ENCODE results near the gene FBXO41.
A peak's percentile ranks its signal among the peaks of the same experiment; 100 is the strongest.

The FBXO41 gene

DNA sequence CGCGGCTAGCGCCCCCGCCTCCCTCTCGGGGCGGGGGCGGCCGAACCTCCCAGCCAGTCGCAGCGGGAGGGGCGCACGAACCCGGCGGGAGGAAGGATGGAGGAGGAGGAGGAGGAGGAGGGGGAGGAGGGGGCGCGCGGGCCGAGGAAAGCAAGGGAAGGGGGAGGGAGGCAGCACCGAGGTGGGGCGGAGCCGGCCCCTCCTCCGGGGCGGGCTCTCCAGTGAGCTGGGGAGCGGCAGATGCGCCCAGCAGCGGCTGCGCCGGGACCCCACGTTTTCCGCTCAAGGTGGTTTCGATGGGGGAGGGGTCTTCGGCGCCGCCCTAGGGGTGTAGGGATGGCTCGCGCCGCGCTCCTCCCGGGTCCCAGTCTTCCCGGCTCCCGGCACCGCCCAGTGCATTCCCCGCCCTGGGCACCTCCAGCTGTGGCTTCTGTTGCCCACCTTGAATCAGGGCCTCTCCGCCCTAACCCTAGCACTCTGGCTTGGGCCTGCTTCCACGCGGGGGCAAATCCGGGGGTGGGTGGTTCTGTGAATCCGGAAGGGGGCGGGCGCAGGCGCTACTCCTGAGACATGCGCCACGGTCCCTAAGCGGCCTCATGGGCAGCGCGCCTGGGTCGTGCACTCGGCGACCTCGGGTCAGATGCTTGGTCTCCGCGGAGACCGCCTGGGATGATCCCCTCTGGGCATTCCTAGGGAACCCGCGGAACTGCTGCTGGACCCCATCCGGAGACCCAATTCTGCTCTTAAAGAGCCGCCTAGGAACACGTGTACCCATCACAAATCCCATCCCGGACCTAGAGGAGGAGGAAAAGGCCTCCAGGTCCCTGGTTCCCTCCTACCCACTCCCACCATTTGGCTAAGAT lies at the start of gene FBXO41 (continued):
- no peak for TF ChIP-seq ZBTB21 (tag by site-specific recombination; IDR thresholded peaks at IDR 0.05)
- no peak for TF ChIP-seq ZNF707 (tag by site-specific recombination; IDR thresholded peaks at IDR 0.05)
- TF ChIP-seq, protein P1, sequence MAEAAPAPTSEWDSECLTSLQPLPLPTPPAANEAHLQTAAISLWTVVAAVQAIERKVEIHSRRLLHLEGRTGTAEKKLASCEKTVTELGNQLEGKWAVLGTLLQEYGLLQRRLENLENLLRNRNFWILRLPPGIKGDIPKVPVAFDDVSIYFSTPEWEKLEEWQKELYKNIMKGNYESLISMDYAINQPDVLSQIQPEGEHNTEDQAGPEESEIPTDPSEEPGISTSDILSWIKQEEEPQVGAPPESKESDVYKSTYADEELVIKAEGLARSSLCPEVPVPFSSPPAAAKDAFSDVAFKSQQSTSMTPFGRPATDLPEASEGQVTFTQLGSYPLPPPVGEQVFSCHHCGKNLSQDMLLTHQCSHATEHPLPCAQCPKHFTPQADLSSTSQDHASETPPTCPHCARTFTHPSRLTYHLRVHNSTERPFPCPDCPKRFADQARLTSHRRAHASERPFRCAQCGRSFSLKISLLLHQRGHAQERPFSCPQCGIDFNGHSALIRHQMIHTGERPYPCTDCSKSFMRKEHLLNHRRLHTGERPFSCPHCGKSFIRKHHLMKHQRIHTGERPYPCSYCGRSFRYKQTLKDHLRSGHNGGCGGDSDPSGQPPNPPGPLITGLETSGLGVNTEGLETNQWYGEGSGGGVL (tag by site-specific recombination; IDR thresholded peaks at IDR 0.05): peak; percentile 96
- no peak for TF ChIP-seq ZNF23 (tag by site-specific recombination; IDR thresholded peaks at IDR 0.05; ENCODE audit: borderline replicate concordance)
- TF ChIP-seq EGR2 (tag by site-specific recombination; IDR thresholded peaks at IDR 0.05; ENCODE audit: low read depth): peak; percentile 85
- peak; percentile 61; the same call in 1 of the 2 replicates for TF ChIP-seq ZNF610 (tag by site-specific recombination; IDR thresholded peaks at IDR 0.05; ENCODE audit: borderline replicate concordance)
- TF ChIP-seq KLF16 (tag by site-specific recombination; IDR thresholded peaks at IDR 0.05): no peak
- TF ChIP-seq ZSCAN30 (tag by site-specific recombination; IDR thresholded peaks at IDR 0.05): 0 out of 2 replicates have a peak, but pooled peaks have one; percentile 21
- TF ChIP-seq ZNF266 (tag by site-specific recombination; IDR thresholded peaks at IDR 0.05; ENCODE audit: low read depth): no peak
- no peak for TF ChIP-seq KLF10 (tag by site-specific recombination; IDR thresholded peaks at IDR 0.05)
- TF ChIP-seq ZNF341 (tag by site-specific recombination; IDR thresholded peaks at IDR 0.05; ENCODE audit: low read depth): no peak
- no peak for TF ChIP-seq ZFP37 (tag by site-specific recombination; IDR thresholded peaks at IDR 0.05)
- TF ChIP-seq ZNF670 (tag by site-specific recombination; IDR thresholded peaks at IDR 0.05; ENCODE audit: low read depth): no peak
- no peak for TF ChIP-seq ZNF624 (tag by site-specific recombination; IDR thresholded peaks at IDR 0.05)
- TF ChIP-seq ZBTB26 (tag by site-specific recombination; optimal IDR thresholded peaks at IDR 0.05): peak; percentile 40
- TF ChIP-seq, protein P2, sequence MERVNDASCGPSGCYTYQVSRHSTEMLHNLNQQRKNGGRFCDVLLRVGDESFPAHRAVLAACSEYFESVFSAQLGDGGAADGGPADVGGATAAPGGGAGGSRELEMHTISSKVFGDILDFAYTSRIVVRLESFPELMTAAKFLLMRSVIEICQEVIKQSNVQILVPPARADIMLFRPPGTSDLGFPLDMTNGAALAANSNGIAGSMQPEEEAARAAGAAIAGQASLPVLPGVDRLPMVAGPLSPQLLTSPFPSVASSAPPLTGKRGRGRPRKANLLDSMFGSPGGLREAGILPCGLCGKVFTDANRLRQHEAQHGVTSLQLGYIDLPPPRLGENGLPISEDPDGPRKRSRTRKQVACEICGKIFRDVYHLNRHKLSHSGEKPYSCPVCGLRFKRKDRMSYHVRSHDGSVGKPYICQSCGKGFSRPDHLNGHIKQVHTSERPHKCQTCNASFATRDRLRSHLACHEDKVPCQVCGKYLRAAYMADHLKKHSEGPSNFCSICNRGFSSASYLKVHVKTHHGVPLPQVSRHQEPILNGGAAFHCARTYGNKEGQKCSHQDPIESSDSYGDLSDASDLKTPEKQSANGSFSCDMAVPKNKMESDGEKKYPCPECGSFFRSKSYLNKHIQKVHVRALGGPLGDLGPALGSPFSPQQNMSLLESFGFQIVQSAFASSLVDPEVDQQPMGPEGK (tag by site-specific recombination; IDR thresholded peaks at IDR 0.05): no peak; the same call in 1 of the 2 replicates
- TF ChIP-seq, protein P3, sequence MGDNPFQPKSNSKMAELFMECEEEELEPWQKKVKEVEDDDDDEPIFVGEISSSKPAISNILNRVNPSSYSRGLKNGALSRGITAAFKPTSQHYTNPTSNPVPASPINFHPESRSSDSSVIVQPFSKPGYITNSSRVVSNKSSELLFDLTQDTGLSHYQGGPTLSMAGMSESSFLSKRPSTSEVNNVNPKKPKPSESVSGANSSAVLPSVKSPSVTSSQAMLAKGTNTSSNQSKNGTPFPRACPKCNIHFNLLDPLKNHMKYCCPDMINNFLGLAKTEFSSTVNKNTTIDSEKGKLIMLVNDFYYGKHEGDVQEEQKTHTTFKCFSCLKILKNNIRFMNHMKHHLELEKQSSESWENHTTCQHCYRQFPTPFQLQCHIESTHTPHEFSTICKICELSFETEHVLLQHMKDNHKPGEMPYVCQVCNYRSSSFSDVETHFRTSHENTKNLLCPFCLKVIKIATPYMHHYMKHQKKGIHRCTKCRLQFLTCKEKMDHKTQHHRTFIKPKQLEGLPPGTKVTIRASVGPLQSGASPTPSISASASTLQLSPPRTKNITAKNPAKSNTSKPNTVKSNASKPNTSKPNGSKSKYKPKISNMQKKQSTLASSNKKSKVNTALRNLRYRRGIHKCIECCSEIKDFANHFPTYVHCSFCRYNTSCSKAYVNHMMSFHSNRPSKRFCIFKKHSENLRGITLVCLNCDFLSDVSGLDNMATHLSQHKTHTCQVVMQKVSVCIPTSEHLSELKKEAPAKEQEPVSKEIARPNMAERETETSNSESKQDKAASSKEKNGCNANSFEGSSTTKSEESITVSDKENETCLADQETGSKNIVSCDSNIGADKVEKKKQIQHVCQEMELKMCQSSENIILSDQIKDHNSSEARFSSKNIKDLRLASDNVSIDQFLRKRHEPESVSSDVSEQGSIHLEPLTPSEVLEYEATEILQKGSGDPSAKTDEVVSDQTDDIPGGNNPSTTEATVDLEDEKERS (tag by site-specific recombination; IDR thresholded peaks at IDR 0.05): no peak
- no peak for TF ChIP-seq ZNF114 (tag by site-specific recombination; IDR thresholded peaks at IDR 0.05)
- TF ChIP-seq ZNF146 (tag by site-specific recombination; IDR thresholded peaks at IDR 0.05): no peak
- no peak for TF ChIP-seq ZNF837 (tag by site-specific recombination; IDR thresholded peaks at IDR 0.05)
- no peak for TF ChIP-seq TCF7L2 (IDR thresholded peaks at IDR 0.05; ENCODE audit: borderline replicate concordance, low read depth, low read length)
- TF ChIP-seq, protein P4, sequence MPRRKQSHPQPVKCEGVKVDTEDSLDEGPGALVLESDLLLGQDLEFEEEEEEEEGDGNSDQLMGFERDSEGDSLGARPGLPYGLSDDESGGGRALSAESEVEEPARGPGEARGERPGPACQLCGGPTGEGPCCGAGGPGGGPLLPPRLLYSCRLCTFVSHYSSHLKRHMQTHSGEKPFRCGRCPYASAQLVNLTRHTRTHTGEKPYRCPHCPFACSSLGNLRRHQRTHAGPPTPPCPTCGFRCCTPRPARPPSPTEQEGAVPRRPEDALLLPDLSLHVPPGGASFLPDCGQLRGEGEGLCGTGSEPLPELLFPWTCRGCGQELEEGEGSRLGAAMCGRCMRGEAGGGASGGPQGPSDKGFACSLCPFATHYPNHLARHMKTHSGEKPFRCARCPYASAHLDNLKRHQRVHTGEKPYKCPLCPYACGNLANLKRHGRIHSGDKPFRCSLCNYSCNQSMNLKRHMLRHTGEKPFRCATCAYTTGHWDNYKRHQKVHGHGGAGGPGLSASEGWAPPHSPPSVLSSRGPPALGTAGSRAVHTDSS (tag by site-specific recombination; IDR thresholded peaks at IDR 0.05): peak; percentile 86
- TF ChIP-seq GLIS2 (tag by site-specific recombination; IDR thresholded peaks at IDR 0.05): peak; percentile 64
- TF ChIP-seq ZNF473 (tag by site-specific recombination; IDR thresholded peaks at IDR 0.05): no peak
- TF ChIP-seq ZNF777 (tag by site-specific recombination; IDR thresholded peaks at IDR 0.05; ENCODE audit: borderline replicate concordance): no peak
- no peak for TF ChIP-seq OVOL3 (tag by site-specific recombination; IDR thresholded peaks at IDR 0.05)
- TF ChIP-seq ZNF2 (tag by site-specific recombination; IDR thresholded peaks at IDR 0.05): no peak
- TF ChIP-seq ZFP69B (tag by site-specific recombination; IDR thresholded peaks at IDR 0.05): no peak
- TF ChIP-seq ZEB2 (tag by site-specific recombination; IDR thresholded peaks at IDR 0.05): no peak
- TF ChIP-seq KLF1 (tag by site-specific recombination; IDR thresholded peaks at IDR 0.05): peak; percentile 41
- TF ChIP-seq ZNF10 (tag by site-specific recombination; IDR thresholded peaks at IDR 0.05): no peak

Data from HEK293 (cell line).